Adipose tissue (tissue), 3 donors: ENCODE measurements around the gene DLGAP1. TPM values are rescaled to one million over a fixed set of nuclear protein-coding genes. Genes with fewer than 3 reads are reported as not detected.
"Not testable (repeated sequence)": the region's sequence is repeated elsewhere in the genome, so short reads cannot be mapped to it uniquely, and the experiment has no call there.

Experiments used
- H3K27ac ChIP-seq: one replicate; pipeline ENCODE4 v1.5.1; 2013; ENCODE audit warnings: low read depth, low read length
- WGBS, 3 donors: extraction: QIAGEN DNeasy Blood & Tissue Kit; methylation state at CpG; one replicate each; pipeline ENCODE4 v1.1.7; 2013; 5-methylcytosine and 5-hydroxymethylcytosine counted together
- polyA plus RNA-seq, 3 donors: library from polyadenylated mRNA; stranded (reverse); fragments of 200-250 nt; gene quantifications; one replicate each; pipeline ENCODE4 v1.2.3, GENCODE V29; 2013
- donor health status: healthy with polysubstance abuse.
- donor health status: Bipolar disorder and iron deficiency.
- donor health status: healthy.

The DLGAP1 gene
- polyA plus RNA-seq, 3 donors = 0.06 to 0.22 (median 0.09) TPM

DNA sequence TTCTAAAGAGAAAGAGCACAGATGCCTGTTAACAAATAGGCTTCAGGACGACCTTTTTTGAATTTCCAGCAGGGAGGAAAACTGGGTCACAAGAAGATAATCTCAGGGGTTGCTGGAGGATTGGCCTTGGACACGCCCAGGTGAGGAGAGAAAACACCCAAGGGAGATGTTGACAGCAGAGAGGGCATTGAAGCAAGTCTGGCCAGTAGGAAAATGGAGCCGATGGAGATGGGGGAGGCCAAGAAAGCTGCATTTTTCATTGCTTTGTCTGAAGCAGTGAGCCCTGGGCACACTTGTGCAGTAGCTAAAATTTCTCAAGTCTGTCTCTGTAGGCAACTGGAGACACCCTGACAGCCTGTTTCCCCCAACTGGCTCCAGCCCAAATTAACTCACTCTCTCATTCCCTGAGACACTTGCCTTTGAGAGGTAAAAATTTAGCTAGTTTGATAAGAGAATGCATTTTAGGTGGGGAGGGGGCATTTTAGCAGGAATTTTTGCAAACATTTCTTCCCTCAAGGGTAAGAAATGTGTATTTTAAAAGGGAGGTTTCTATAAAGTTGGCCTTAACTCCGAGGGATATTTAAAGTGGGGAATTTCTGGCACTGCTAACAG, 839.6 kb downstream of the DLGAP1 start:
- WGBS, 3 donors = 54 to 63% (median 61%) methylated on average over 4 of the region's 4 CpGs
- H3K27ac ChIP-seq = no peak overlapping the region

DNA sequence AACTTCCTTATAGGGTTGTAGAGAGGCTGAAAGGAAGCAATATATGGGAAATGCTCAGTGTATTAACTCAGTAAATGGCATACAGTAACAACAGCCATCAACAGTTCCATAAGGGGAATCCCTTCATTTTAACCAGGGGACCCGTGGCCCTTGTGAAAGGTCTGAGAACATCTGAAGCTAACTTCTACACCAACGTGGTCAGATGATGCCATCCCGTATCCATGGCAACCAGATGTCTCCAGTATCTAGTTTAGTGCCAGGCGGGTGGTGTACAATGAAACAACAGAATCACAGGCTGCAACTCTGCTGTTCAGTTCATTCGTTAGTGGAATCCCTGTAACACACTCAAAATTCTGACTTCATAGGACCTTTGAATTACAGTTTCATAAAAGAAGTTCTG, 842.8 kb downstream of the DLGAP1 start:
- H3K27ac ChIP-seq = no peak overlapping the region
- WGBS, 3 donors = 75 to 80% (median 80%) methylated on average over 5 of the region's 5 CpGs

DNA sequence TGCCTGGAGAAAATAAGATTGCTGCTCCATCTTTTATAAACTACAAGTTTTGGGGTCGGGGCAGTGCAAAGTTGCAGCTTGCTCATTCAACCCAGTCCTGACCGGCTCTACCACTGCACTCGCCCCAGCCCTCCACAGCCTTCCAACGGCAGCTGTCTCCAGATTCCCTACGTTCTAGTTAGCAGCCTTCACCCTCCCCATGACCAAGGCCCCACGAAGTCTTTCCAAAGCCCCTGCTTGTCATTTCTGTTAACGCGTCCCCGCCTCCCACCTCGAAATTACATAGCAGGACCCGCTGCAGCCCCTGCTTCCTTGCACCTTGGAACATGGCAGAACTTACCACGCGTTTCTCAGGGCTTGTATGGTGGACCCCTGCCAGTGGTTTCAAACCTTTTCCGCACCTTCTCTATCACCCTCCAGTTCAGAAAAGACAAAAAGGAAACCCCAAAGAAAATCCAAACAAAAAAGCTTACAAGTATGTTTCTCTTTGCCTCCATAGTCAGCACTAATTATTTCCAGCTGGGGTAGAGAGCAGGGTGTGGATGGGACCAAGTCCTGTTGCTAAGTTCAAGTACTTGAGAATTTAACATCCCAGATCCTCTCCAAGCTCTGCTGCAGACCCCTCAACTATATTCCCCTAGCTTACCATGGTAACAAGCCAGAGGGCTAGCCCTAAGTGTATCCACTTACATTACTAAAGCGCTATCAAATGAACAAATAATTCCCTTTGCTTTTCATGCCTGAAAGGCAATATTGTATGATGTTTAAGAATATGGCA, 843.6 kb downstream of the DLGAP1 start:
- 71 to 82% (median 78%) methylated on average over 15 of the region's 15 CpGs for WGBS, 3 donors
- H3K27ac ChIP-seq = no peak overlapping the region

DNA sequence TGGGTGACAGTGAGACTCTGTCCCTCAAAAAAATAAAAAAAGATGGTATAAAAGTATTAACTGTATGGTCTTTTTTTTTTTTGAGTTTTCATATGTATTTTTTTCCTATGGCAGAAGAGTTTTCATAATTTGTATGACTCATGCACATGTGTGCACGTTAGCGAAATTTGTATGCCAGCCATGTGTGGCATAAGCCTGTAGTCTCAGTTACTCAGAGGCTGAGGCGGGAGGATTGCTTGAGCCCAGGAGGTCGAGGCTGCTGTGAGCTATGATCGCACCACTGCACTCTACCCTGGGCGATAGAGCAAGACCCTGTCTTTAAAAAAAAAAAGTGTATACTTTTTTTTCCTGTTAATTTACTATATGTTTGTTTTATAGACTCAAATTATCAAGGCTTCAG, 844.3 kb downstream of the DLGAP1 start:
- no peak overlapping the region for H3K27ac ChIP-seq
- 90 to 93% (median 93%) methylated on average over 6 of the region's 6 CpGs for WGBS, 3 donors

DNA sequence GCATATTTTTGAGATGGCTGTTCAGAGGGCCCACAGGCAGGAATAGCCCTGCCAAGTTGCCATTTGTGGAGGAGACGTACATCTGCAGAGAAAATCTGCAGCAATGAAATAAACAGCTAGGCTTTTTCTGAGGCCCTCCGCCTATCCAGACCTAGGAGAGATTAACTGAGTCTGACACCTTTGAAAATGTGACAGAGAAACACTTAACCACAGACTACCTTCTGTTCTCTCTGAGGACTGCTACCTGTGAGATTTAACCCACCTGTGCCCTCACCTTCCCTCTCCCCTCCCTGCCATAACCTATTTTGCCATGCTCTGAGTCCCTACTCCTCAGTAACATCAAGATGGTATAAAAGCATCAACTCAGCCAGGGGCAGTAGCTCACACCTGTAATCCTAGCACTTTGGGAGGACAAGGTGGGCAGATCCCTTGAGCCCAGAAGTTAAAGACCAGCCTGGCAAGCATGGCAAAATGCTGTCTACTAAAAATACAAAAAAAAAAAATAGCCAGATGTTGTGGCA, 844.9 kb downstream of the DLGAP1 start:
- H3K27ac ChIP-seq = no peak overlapping the region
- 85 to 94% (median 90%) methylated on average over 2 of the region's 2 CpGs for WGBS, 3 donors

DNA sequence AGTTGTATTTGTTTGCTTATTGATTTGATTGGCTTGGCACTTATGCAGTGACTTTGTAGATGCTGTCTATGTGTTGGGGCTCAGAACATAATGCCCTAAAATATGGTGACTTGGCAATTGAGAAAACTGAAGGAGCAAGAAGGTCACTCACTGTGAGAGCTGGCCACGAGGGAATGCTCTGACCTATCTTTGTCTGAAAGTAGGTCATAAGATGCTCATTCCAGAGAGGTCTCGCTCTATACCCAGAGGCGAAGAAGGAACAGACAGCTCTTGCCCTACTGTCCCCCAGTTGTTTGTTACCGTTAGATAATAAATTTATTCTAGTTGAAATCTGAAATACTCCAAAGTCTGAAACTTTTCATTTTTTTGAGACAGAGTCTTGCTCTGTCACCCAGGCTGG, 846.6 kb downstream of the DLGAP1 start:
- WGBS, 3 donors = 85 to 86% (median 86%) methylated on average over 4 of the region's 4 CpGs
- no peak overlapping the region for H3K27ac ChIP-seq

DNA sequence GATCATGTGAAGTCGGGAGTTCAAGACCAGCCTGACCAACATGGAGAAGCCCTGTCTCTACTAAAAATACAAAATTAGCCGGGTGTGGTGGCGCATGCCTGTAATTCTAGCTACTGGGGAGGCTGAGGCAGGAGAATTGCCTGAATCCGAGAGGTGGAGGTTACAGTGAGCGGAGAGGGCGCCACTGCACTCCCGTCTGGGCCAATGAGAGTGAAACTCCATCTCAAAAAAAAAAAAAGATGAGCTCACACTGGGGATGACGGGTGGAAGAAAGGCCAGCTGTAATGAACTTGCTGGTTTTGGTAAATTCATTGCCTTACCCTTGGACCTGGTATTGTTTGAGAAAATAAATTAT, 847.0 kb downstream of the DLGAP1 start:
- H3K27ac ChIP-seq = not testable (repeated sequence)
- WGBS, 3 donors = 93 to 97% (median 95%) methylated on average over 7 of the region's 8 CpGs

DNA sequence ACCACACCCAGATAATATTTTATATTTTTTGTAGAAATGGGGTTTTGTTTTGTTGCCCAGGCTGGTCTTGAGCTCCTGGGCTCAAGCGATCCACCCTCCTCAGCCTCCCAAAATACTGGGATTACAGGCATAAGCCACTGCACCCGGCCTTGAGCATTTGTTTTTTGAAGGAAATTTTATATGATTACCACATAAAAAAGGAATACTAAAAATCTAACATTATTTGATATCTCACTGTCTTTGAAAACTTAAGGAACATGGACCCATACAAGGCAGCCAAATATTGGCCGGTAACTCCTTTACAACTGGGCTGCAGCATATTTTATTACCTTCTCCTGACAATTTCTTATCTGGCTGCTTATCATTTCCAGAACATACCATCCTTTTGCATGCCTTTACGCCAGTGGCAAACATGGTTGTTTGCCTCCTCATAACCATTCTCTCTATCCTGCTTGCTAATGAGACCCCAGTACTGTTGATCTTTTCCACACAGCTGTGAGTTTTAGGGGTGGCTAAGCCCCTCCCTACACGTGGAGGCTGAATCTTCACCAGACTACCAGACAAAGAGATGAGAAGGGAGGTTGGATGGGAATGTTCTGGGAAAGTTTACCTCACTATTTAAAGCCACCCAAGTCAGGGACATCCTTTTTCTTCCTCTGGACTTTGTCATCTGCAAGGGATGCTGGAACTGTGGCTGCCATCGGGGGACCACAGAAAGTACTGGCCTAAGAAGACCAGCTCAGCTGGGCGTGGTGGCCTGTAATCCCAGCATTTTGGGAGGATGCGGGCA, 847.6 kb downstream of the DLGAP1 start:
- no peak overlapping the region for H3K27ac ChIP-seq
- WGBS, 3 donors = 84 to 86% (median 85%) methylated on average over 8 of the region's 8 CpGs

DNA sequence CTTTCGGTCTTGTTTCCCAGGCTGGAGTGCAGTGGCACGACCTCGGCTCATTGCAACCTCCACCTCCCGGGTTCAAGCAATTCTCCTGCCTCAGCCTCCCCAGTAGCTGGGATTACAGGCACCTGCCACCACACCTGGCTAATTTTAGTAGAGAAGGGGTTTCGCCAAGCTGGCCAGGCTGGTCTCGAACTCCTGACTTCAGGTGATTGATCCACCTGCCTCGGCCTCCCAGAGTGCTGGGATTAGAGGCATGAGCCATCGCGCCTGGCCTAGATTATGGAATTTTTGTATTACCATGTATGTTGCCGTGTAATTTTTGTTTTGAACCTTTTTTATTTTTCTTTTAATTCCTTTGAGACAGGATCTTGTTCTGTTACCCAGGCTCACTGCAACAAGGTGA, 848.2 kb downstream of the DLGAP1 start:
- not testable (repeated sequence) for H3K27ac ChIP-seq
- WGBS, 3 donors = 87 to 91% (median 89%) methylated on average over 10 of the region's 10 CpGs

DNA sequence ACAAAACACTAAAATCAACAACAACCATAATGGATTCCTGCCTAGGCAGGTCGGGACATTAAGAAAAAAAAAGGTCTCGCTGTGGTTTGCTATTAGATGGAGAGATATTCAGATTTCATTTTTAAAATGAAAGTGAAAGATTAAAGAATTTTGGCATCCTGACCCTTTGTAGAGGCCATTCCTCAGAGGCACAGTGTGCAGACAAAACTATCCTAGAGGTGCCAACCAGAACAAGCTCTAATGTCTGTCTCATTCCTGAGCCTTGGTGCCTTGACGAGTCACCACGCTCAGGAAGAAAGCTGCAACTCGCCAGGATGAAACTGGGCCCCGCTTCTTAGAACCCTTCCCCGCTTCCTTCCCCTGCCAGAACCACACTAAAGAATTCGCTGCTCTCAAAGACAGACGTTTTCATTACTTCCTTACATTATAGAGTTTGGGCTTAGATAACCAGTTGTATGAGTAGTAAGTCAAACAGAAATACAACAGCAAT, 849.1 kb downstream of the DLGAP1 start:
- peak overlapping the region; percentile 51 for H3K27ac ChIP-seq
- 6 to 50% (median 7%) methylated on average over 9 of the region's 9 CpGs for WGBS, 3 donors

DNA sequence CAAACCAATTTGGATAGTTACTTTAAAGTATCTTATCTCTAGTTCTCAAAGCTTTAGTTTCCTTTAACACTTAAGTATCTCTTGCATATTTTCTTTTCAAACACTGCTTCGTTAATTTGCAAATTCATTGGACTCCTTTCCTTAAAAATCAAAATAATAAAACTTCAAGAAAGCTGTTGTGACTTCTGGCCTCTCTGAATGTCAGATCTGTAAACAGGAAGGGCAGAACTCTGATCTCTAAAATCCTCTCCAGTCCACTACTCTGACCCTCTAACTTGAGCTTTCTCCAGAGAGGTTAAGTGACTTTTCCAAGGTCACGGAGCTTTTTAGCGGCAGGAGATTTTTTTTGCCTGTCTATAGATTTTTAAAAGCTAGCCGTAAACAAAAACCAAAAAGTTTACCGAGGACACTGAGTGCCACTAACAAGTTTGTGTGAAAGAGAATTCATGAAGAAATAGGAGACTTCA, 849.6 kb downstream of the DLGAP1 start:
- WGBS, 3 donors = 10 to 14% (median 11%) methylated on average over 5 of the region's 5 CpGs
- no peak overlapping the region for H3K27ac ChIP-seq

DNA sequence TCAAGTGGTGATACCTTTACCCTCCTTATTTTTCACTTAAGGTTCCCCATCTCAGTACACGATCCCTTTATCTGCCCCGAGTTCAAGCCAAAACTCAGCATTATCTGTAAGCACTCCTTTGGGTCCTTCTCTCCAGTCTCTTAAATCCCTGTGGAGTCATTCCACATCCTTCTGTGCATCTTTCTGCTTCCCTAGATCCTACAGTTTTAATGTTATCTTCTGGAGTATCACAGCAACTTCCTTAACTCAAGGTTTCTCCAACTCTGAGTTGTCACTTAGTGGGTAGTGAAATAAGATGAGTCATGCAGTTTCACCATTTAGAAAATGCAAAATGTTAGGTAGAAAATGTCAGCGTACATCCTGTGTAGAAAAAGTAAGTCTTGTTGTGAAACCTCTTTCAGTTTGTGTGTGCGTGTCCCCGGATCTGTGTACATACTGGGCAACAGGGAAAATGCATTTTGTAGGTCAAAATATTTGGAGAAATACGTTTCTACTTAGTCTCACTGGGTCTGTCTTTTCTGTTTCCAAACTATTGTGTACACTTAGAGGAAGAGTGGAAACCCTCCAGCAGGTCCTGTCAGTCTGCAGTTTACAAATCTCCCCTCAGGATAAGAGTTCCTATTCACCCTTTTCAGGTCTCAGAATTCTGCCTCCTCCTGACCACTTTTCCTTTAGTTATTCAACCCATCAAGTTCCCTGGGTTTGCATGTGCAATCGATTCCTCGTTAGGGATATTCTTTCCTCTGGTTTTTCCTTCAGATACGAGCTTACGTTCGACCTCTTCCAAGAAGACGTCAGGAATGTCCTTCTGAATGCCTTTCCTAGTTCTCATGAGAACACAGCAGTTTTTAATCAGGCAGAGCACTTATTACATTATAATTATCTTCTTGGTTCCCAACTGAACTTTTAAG, 850.4 kb downstream of the DLGAP1 start:
- peak overlapping the region; percentile 85 for H3K27ac ChIP-seq
- WGBS, 3 donors = 3 to 26% (median 3%) methylated on average over 12 of the region's 12 CpGs

DNA sequence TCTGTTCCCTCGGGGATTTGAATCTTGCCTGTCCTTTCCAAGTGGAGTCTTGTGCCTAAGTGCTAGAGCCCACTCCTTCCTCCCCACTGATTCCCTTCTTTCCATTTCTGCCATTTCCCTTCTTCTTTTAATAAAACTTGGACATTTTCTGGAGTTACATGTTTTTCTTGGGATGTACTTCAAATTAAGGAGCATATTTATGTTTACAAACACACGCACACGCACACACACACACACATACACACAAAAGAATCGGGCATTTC, 850.9 kb downstream of the DLGAP1 start:
- H3K27ac ChIP-seq = peak overlapping the region; percentile 86
- WGBS, 3 donors = 14 to 19% (median 19%) methylated on average over 4 of the region's 4 CpGs

DNA sequence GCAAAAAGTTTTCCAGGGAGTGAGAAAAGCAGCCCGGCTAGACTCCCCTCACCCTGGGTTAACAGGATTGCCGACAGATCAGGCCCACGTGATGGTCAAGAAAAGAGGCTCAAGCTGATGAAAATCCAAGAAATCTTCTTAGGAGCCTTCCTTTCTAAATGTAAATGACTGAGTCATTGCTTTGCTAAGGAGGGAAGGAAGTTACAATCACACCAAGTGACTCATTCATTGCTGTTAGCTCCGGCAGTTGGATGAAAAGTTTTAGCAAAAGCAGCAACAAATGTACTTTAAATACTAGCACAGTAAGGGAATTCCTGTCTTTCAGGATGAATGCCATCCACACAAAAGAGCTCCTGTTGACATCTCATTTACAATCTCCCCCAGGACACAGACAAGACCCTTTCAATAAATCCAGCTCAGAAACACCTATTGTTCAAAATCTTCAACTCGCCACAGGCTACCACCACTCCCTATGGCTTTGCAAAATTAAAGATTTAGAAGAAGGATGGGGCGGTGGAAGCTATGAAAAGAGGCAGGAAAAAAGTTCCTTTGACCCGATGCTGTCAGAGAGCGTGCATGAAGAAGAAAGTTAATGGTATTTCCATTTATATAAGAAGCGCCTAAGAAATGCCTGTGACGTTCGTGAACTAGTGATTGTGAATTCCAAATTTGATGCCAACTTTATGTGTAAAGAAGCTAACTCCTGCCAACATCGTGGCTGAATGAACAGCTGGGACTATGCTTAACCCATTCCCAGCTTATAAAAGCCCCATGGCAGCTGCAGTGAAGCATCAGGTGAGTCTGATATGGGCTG, 851.5 kb downstream of the DLGAP1 start:
- WGBS, 3 donors = 9 to 13% (median 11%) methylated on average over 12 of the region's 12 CpGs

DNA sequence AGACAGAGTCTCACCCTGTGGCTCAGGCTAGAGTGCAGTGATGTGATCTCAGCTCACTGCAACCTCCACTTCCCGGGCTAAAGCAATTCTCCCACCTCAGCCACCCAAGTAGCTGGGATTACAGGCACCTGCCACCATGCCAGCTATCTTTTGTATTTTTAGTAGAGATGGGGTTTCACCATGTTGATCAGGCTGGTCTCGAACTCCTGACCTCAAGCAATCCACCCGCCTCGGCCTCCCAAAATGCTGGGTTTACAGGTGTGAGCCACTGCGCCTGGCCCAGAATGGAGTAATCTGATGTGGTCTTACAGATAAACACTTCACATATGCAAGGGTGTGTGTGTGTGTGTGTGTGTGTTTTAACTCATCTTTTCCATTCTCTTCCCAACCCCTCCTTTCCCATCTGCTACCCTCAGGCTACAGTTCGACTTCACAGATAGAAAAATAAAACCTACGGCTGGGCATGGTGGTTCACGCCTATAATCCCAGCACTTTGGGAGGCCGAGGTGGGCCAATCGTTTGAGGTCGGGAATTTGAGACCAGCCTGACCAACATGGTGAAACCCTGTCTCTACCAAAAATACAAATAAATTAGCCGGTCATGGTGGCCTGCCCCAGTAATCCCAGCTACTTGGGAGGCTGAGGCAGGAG, 853.9 kb downstream of the DLGAP1 start:
- WGBS, 3 donors = 96 to 98% (median 97%) methylated on average over 12 of the region's 12 CpGs
- not testable (repeated sequence) for H3K27ac ChIP-seq

More for the DNA sequence above, 851.5 kb downstream of the DLGAP1 start:
- H3K27ac ChIP-seq = peak overlapping the region; percentile 86

DNA sequence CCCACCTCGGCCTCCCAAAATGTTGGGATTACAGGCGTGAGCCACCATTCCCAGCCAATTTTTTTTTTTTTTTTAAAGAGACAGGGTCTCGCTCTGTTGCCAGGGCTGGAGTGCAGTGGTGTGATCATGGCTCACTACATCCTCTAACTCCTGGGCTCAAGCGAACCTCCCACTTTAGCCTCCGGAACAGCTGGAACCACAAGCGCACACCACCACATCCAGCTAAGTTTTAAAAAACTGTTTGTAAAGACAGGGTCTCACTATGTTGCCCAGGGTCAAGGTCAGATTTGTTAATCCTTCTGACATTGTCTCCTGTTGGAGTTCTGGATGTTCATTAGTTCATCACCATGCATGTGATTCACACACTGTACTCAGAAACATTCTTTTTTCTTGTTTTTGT, 855.2 kb downstream of the DLGAP1 start:
- 91 to 96% (median 93%) methylated on average over 6 of the region's 6 CpGs for WGBS, 3 donors
- no peak overlapping the region for H3K27ac ChIP-seq

DNA sequence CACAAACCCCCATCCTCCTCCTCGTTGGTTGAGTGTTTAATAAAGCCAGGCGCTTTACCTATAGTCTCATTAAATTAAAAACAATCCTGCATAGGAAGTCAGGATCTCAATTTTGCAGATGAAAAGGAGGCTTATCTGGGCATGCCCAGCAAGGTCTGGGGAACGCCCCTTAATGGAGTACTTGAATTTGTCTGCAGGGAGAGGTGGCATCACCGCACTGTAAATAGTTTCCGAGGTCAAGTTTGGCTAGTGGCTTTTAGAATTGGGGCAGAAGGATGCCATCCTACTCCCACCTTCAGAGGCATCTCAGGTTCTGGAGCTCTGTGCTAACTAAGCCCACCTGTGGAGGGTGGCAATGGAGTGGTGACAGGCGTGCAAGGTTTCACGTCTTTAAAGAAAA, 855.9 kb downstream of the DLGAP1 start:
- WGBS, 3 donors = 80 to 96% (median 91%) methylated on average over 7 of the region's 7 CpGs
- H3K27ac ChIP-seq = no peak overlapping the region
